ENCODE measurements around the gene SEPHS2.

SEPHS2 gene

GRCh38 chr16:30446203-30446595 is 525 bp upstream of the SEPHS2 start:
- DNase-seq (ENCODE audit: low read depth, low spot score) = no peak
- H3K36me3 ChIP-seq (ENCODE audit: control insufficient read depth, insufficient read depth, low read length) = no peaks in the 10 kb centered on the region
- no peak overlapping the region for H3K27ac ChIP-seq (ENCODE audit: low read length)
- no peaks in the 10 kb centered on the region for H3K27me3 ChIP-seq (ENCODE audit: control insufficient read depth, insufficient read depth, low read length)
- WGBS (ENCODE audit: insufficient coverage, insufficient read length) = no CpG with 5 or more reads among the region's 10 CpGs
- no peaks in the 10 kb centered on the region; the same call in 1 of the 2 replicates for H3K4me1 ChIP-seq (ENCODE audit: control insufficient read depth, insufficient read depth, low read length)
- H3K9me3 ChIP-seq (ENCODE audit: control insufficient read depth, insufficient read depth, low read length) = no peaks in the 10 kb centered on the region
- no peak overlapping the region for H3K4me3 ChIP-seq (ENCODE audit: low read length)

DNA sequence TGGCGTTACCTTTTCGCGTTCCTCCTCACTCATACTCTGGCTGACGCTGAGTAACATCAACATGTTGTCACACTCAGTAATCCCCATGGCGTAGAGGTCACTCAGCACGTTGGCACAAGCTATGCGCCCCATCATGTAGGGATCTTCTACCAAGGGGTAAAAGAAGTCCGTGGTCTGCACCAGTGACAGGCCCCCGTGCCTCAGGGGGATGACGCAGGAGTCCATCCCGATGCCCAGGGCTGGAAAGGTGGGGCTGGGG is 596 bp downstream of the SEPHS2 start:
- no peak for DNase-seq (ENCODE audit: low read depth, low spot score)
- no CpG with 5 or more reads among the region's 11 CpGs for WGBS (ENCODE audit: insufficient coverage, insufficient read length)
- no peaks in the 10 kb centered on the region; the same call in 1 of the 2 replicates for H3K4me1 ChIP-seq (ENCODE audit: control insufficient read depth, insufficient read depth, low read length)
- no peaks in the 10 kb centered on the region for H3K9me3 ChIP-seq (ENCODE audit: control insufficient read depth, insufficient read depth, low read length)
- H3K4me3 ChIP-seq (ENCODE audit: low read length) = peak overlapping the region; percentile 59; the same call in 1 of the 2 replicates
- H3K27ac ChIP-seq (ENCODE audit: low read length) = no peak overlapping the region
- H3K27me3 ChIP-seq (ENCODE audit: control insufficient read depth, insufficient read depth, low read length) = no peaks in the 10 kb centered on the region
- H3K36me3 ChIP-seq (ENCODE audit: control insufficient read depth, insufficient read depth, low read length) = no peaks in the 10 kb centered on the region

GRCh38 chr16:30444231-30445148 is 1.2 kb downstream of the SEPHS2 start:
- no peaks in the 10 kb centered on the region for H3K9me3 ChIP-seq (ENCODE audit: control insufficient read depth, insufficient read depth, low read length)
- H3K4me3 ChIP-seq (ENCODE audit: low read length) = peak overlapping the region; percentile 59; the same call in 1 of the 2 replicates
- no peaks in the 10 kb centered on the region for H3K27me3 ChIP-seq (ENCODE audit: control insufficient read depth, insufficient read depth, low read length)
- no CpG with 5 or more reads among the region's 29 CpGs for WGBS (ENCODE audit: insufficient coverage, insufficient read length)
- no peak for DNase-seq (ENCODE audit: low read depth, low spot score)
- H3K27ac ChIP-seq (ENCODE audit: low read length) = no peak overlapping the region
- H3K4me1 ChIP-seq (ENCODE audit: control insufficient read depth, insufficient read depth, low read length) = no peaks in the 10 kb centered on the region; the same call in 1 of the 2 replicates
- H3K36me3 ChIP-seq (ENCODE audit: control insufficient read depth, insufficient read depth, low read length) = no peaks in the 10 kb centered on the region

GRCh38 chr16:30443631-30444030 is 2.0 kb downstream of the SEPHS2 start:
- H3K27me3 ChIP-seq (ENCODE audit: control insufficient read depth, insufficient read depth, low read length) = no peaks in the 10 kb centered on the region
- H3K36me3 ChIP-seq (ENCODE audit: control insufficient read depth, insufficient read depth, low read length) = no peaks in the 10 kb centered on the region
- no CpG with 5 or more reads among the region's 2 CpGs for WGBS (ENCODE audit: insufficient coverage, insufficient read length)
- no peaks in the 10 kb centered on the region for H3K9me3 ChIP-seq (ENCODE audit: control insufficient read depth, insufficient read depth, low read length)
- no peaks in the 10 kb centered on the region; the same call in 1 of the 2 replicates for H3K4me1 ChIP-seq (ENCODE audit: control insufficient read depth, insufficient read depth, low read length)
- H3K27ac ChIP-seq (ENCODE audit: low read length) = no peak overlapping the region
- no peak for DNase-seq (ENCODE audit: low read depth, low spot score)
- H3K4me3 ChIP-seq (ENCODE audit: low read length) = no peak overlapping the region

GRCh38 chr16:30439720-30440348 is 5.8 kb downstream of the SEPHS2 start:
- no peak for DNase-seq (ENCODE audit: low read depth, low spot score)
- WGBS (ENCODE audit: insufficient coverage, insufficient read length) = no CpG with 5 or more reads among the region's 6 CpGs
- no peaks in the 10 kb centered on the region for H3K9me3 ChIP-seq (ENCODE audit: control insufficient read depth, insufficient read depth, low read length)
- H3K27ac ChIP-seq (ENCODE audit: low read length) = no peak overlapping the region
- no peaks in the 10 kb centered on the region for H3K4me1 ChIP-seq (ENCODE audit: control insufficient read depth, insufficient read depth, low read length)
- H3K27me3 ChIP-seq (ENCODE audit: control insufficient read depth, insufficient read depth, low read length) = no peaks in the 10 kb centered on the region
- no peak overlapping the region for H3K4me3 ChIP-seq (ENCODE audit: low read length)
- H3K36me3 ChIP-seq (ENCODE audit: control insufficient read depth, insufficient read depth, low read length) = no peaks in the 10 kb centered on the region

- DNase-seq (ENCODE audit: low read depth, low spot score) = no peak
- H3K36me3 ChIP-seq (ENCODE audit: control insufficient read depth, insufficient read depth, low read length) = no peaks in the 10 kb centered on the region
- H3K27ac ChIP-seq (ENCODE audit: low read length) = no peak overlapping the region
- no peaks in the 10 kb centered on the region for H3K27me3 ChIP-seq (ENCODE audit: control insufficient read depth, insufficient read depth, low read length)
- H3K4me1 ChIP-seq (ENCODE audit: control insufficient read depth, insufficient read depth, low read length) = no peaks in the 10 kb centered on the region
- 100% methylated on average over 1 of the region's 5 CpGs for WGBS (ENCODE audit: insufficient coverage, insufficient read length)
- H3K9me3 ChIP-seq (ENCODE audit: control insufficient read depth, insufficient read depth, low read length) = no peaks in the 10 kb centered on the region
- no peak overlapping the region for H3K4me3 ChIP-seq (ENCODE audit: low read length)
These were observed 6.8 kb downstream of the SEPHS2 start for GRCh38 chr16:30438835-30439234.

- H3K4me1 ChIP-seq (ENCODE audit: control insufficient read depth, insufficient read depth, low read length) = no peaks in the 10 kb centered on the region
- no peaks in the 10 kb centered on the region for H3K9me3 ChIP-seq (ENCODE audit: control insufficient read depth, insufficient read depth, low read length)
- no CpG with 5 or more reads among the region's 3 CpGs for WGBS (ENCODE audit: insufficient coverage, insufficient read length)
- no peak for DNase-seq (ENCODE audit: low read depth, low spot score)
- H3K27ac ChIP-seq (ENCODE audit: low read length) = no peak overlapping the region
- H3K27me3 ChIP-seq (ENCODE audit: control insufficient read depth, insufficient read depth, low read length) = no peaks in the 10 kb centered on the region
- H3K4me3 ChIP-seq (ENCODE audit: low read length) = no peak overlapping the region
- no peaks in the 10 kb centered on the region for H3K36me3 ChIP-seq (ENCODE audit: control insufficient read depth, insufficient read depth, low read length)
These were observed 8.1 kb downstream of the SEPHS2 start for GRCh38 chr16:30437511-30438046.

DNA sequence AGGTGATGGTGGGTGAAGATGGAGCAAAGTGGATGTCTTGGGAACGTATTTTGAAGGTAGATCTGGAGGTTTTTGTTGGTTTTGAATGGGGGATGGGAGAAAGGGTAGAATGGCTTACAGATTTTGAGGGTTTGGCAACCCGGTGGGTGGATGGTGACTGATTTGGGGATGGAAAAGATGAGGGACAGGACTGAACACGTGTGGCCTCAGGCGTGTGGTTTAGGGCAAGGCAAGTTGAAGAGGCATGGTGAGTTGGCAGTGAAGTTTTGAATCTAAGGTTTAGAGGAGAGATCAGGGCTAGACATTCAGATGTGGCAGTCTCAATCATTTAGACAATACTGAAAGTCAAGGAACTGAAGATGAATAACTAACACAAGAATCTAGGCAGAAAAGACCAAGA is 10.8 kb downstream of the SEPHS2 start:
- WGBS (ENCODE audit: insufficient coverage, insufficient read length) = 100% methylated on average over 2 of the region's 4 CpGs
- Histone ChIP-seq H3K4me1 (ENCODE audit: control insufficient read depth, insufficient read depth, low read length) (peaks cover 2% of the 10 kb centered on the region; the same call in 1 of the 2 replicates), H3K4me3 (ENCODE audit: low read length) (no peak overlapping the region), H3K9me3 (ENCODE audit: control insufficient read depth, insufficient read depth, low read length) (no peaks in the 10 kb centered on the region), H3K36me3 (ENCODE audit: control insufficient read depth, insufficient read depth, low read length) (no peaks in the 10 kb centered on the region), H3K27ac (ENCODE audit: low read length) (no peak overlapping the region), H3K27me3 (ENCODE audit: control insufficient read depth, insufficient read depth, low read length) (no peaks in the 10 kb centered on the region)
- no peak for DNase-seq (ENCODE audit: low read depth, low spot score)

GRCh38 chr16:30430428-30430970 is 15.2 kb downstream of the SEPHS2 start:
- H3K27ac ChIP-seq (ENCODE audit: low read length) = no peak overlapping the region
- DNase-seq (ENCODE audit: low read depth, low spot score) = no peak

DNA sequence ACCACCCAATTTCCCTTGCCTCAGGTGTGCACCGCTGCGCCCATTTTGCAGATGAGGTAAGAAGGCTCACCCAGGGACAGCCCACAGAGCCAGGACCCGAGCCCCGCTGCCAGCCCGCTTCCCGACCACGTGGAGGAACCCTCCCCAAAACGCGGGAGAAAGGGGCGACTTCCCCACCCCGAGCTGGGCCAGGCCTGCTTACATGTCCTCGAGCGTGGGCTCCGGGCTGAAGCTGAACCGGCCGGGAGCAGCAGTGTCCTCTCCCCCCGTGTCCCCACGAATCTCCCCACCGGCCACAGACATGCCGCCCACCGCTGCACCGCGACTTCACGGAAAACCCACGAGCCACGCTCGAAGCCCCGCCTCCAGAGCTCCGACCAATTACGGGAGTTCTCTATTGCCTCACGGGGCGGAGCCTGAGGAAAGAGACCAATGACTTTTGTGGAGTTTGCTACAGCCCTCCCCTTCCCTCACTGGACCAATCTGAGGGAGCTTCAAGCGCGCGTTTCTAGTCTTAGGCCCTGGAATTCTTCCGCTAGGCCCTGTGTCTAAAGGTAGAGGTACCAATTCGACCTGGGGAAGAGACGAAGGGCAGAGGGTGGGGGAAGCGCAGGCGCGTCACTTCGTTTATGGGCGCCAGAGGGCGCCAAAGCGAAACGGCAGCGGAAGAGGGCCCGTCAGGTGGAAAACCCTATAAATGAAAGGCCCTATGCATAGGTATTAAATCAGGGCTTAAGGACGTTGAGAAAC is 15.8 kb downstream of the SEPHS2 start, which contains the start of gene DCTPP1:
DCTPP1 (minus strand) TSS at position 353 of the 750 bp plus-strand sequence; CDS start at position 303, 50 bp downstream.
- no peaks in the 10 kb centered on the region for H3K9me3 ChIP-seq (ENCODE audit: control insufficient read depth, insufficient read depth, low read length)
- H3K36me3 ChIP-seq (ENCODE audit: control insufficient read depth, insufficient read depth, low read length) = peaks cover 6% of the 10 kb centered on the region; the same call in 1 of the 2 replicates
- no peaks in the 10 kb centered on the region for H3K27me3 ChIP-seq (ENCODE audit: control insufficient read depth, insufficient read depth, low read length)
- no peak within 1 kb of the TSS for H3K27ac ChIP-seq (ENCODE audit: low read length)
- H3K4me3 ChIP-seq (ENCODE audit: low read length) = peak within 1 kb of the TSS; percentile 66
- H3K4me1 ChIP-seq (ENCODE audit: control insufficient read depth, insufficient read depth, low read length) = peaks cover 4% of the 10 kb centered on the region; the same call in 1 of the 2 replicates
- DNase-seq (ENCODE audit: low read depth, low spot score) = peak; percentile 98
- no CpG with 5 or more reads among the region's 49 CpGs for WGBS (ENCODE audit: insufficient coverage, insufficient read length)

More at GRCh38 chr16:30430428-30430970, 15.2 kb downstream of the SEPHS2 start:
- no peaks in the 10 kb centered on the region for H3K9me3 ChIP-seq (ENCODE audit: control insufficient read depth, insufficient read depth, low read length)
- H3K4me3 ChIP-seq (ENCODE audit: low read length) = no peak overlapping the region
- no CpG with 5 or more reads among the region's 19 CpGs for WGBS (ENCODE audit: insufficient coverage, insufficient read length)
- peaks cover 4% of the 10 kb centered on the region; the same call in 1 of the 2 replicates for H3K4me1 ChIP-seq (ENCODE audit: control insufficient read depth, insufficient read depth, low read length)
- no peaks in the 10 kb centered on the region for H3K27me3 ChIP-seq (ENCODE audit: control insufficient read depth, insufficient read depth, low read length)
- peaks cover 6% of the 10 kb centered on the region; the same call in 1 of the 2 replicates for H3K36me3 ChIP-seq (ENCODE audit: control insufficient read depth, insufficient read depth, low read length)

Data from iPS DF 6.9 (cell line).